Measurements from ENCODE around the gene CDH10. TPM values are rescaled to one million over a fixed set of nuclear protein-coding genes. Genes with fewer than 3 reads are reported as not detected.

CDH10 gene
- total and polyA plus RNA-seq, 2 donors (not counting 1 experiment from before 2014, with no cell fraction given) = not detected

DNA sequence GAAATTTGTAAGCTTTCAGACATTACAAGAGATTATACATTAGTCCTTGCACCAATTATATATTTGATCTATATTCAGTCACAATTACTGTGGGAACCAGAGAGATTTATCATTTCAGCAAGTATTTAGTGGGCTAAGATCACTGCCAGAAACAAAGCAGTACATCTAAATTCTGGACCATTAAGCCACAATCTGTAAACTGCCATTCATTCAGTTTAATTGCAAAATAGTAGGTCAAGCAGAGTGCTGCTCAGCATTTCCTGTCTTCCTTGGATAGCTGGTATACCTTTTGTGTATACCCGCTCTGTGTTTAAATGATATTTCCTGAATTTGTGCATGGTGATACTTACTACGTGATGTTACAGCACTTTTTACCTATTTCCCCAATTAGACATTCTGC is 42.6 kb downstream of the CDH10 start:
- H3K4me1 Mint-ChIP-seq = no peaks in the 10 kb centered on the region
- no peak overlapping the region for H3K27ac Mint-ChIP-seq
- no peak overlapping the region for H3K27ac ChIP-seq (ENCODE audit: low read length in 2 of 2)
- no peaks in the 10 kb centered on the region for H3K4me1 ChIP-seq (ENCODE audit: control insufficient read depth in 2 of 2, insufficient read depth in 2 of 2, low read length in 2 of 2)
- no peaks in the 10 kb centered on the region for H3K9me3 ChIP-seq (ENCODE audit: control extremely low read depth in 1 of 3, control insufficient read depth in 2 of 3, insufficient read depth in 1 of 3, low read length in 2 of 3)
- no peak overlapping the region for H2AFZ ChIP-seq (ENCODE audit: insufficient read depth, low read depth, low read length, poor library complexity, severe bottlenecking)
- ATAC-seq (ENCODE audit: low read depth) (no peak), DNase-seq (no peak)
- no peak overlapping the region for H3K4me3 ChIP-seq (ENCODE audit: control extremely low read depth in 1 of 5, extremely low read depth in 1 of 5, insufficient read depth in 1 of 5, low read depth in 2 of 5, low read length in 4 of 5)
- no peak overlapping the region for H3K4me2 ChIP-seq (replicated peaks; ENCODE audit: low read depth, low read length, poor library complexity, severe bottlenecking)
- intact Hi-C loops (cut with micrococcal nuclease) = no loop called here
- TF ChIP-seq EZH2 (IDR thresholded peaks at IDR 0.05; ENCODE audit: borderline replicate concordance, insufficient read depth, low read depth, low read length, poor library complexity, severe bottlenecking) (no peak), CTCF (IDR thresholded peaks at IDR 0.05) (no peak)
- H3K9ac ChIP-seq (ENCODE audit: low read length) = no peak overlapping the region
- no peaks in the 10 kb centered on the region for H3K27me3 Mint-ChIP-seq
- H3K36me3 ChIP-seq (replicated peaks in 1 of 2; ENCODE audit: control extremely low read depth in 1 of 2, control insufficient read depth in 1 of 2, extremely low read depth in 1 of 2, insufficient read depth in 2 of 2, low read length in 1 of 2) = no peaks in the 10 kb centered on the region
- no peaks in the 10 kb centered on the region for H3K79me2 ChIP-seq (ENCODE audit: control insufficient read depth, insufficient read depth, low read length)
- no peaks in the 10 kb centered on the region for H4K20me1 ChIP-seq (ENCODE audit: control insufficient read depth, insufficient read depth, low read length, poor library complexity, severe bottlenecking)
- POLR2A ChIA-PET = no interaction called here
- no CpG with 5 or more reads among the region's 2 CpGs for WGBS (ENCODE audit: insufficient coverage)
- peaks cover 2% of the 10 kb centered on the region for H3K9me3 Mint-ChIP-seq (ENCODE audit: insufficient read depth)
- no peak overlapping the region for H3K4me3 Mint-ChIP-seq
- no peaks in the 10 kb centered on the region for H3K27me3 ChIP-seq (replicated peaks in 1 of 4; ENCODE audit: control extremely low read depth in 1 of 4, control insufficient read depth in 3 of 4, insufficient read depth in 4 of 4, low read length in 3 of 4)
- CTCF ChIA-PET = no interaction called here

- Histone ChIP-seq H3K4me3 (ENCODE audit: control extremely low read depth in 1 of 5, extremely low read depth in 1 of 5, insufficient read depth in 1 of 5, low read depth in 2 of 5, low read length in 4 of 5) (no peak overlapping the region), H3K27ac (ENCODE audit: low read length in 2 of 2) (no peak overlapping the region), H3K9me3 (ENCODE audit: control extremely low read depth in 1 of 3, control insufficient read depth in 2 of 3, insufficient read depth in 1 of 3, low read length in 2 of 3) (no peaks in the 10 kb centered on the region), H3K36me3 (replicated peaks in 1 of 2; ENCODE audit: control extremely low read depth in 1 of 2, control insufficient read depth in 1 of 2, extremely low read depth in 1 of 2, insufficient read depth in 2 of 2, low read length in 1 of 2) (no peaks in the 10 kb centered on the region), H2AFZ (ENCODE audit: insufficient read depth, low read depth, low read length, poor library complexity, severe bottlenecking) (no peak overlapping the region), H4K20me1 (ENCODE audit: control insufficient read depth, insufficient read depth, low read length, poor library complexity, severe bottlenecking) (no peaks in the 10 kb centered on the region), H3K79me2 (ENCODE audit: control insufficient read depth, insufficient read depth, low read length) (no peaks in the 10 kb centered on the region), H3K9ac (ENCODE audit: low read length) (no peak overlapping the region), H3K4me1 (ENCODE audit: control insufficient read depth in 2 of 2, insufficient read depth in 2 of 2, low read length in 2 of 2) (no peaks in the 10 kb centered on the region), H3K4me2 (replicated peaks; ENCODE audit: low read depth, low read length, poor library complexity, severe bottlenecking) (no peak overlapping the region), H3K27me3 (replicated peaks in 1 of 4; ENCODE audit: control extremely low read depth in 1 of 4, control insufficient read depth in 3 of 4, insufficient read depth in 4 of 4, low read length in 3 of 4) (no peaks in the 10 kb centered on the region)
- TF ChIP-seq EZH2 (IDR thresholded peaks at IDR 0.05; ENCODE audit: borderline replicate concordance, insufficient read depth, low read depth, low read length, poor library complexity, severe bottlenecking) = no peak
- no peak for TF ChIP-seq CTCF (IDR thresholded peaks at IDR 0.05)
- POLR2A ChIA-PET = no interaction called here
- Mint-ChIP-seq H3K4me1 (no peaks in the 10 kb centered on the region), H3K9me3 (ENCODE audit: insufficient read depth) (peaks cover 2% of the 10 kb centered on the region), H3K4me3 (no peak overlapping the region), H3K27ac (no peak overlapping the region), H3K27me3 (no peaks in the 10 kb centered on the region)
- intact Hi-C loops (cut with micrococcal nuclease) = no loop called here
- CTCF ChIA-PET = no interaction called here
- DNase-seq = no peak
- ATAC-seq (ENCODE audit: low read depth) = no peak
- WGBS (ENCODE audit: insufficient coverage) = 100% methylated on average over 1 of the region's 1 CpG
Measured at GRCh38 chr5:24598956-24599355, 45.8 kb downstream of the CDH10 start.

Data from B cell (primary cell).